Measurements from ENCODE around the gene CARD14. TPM values are rescaled to one million over a fixed set of nuclear protein-coding genes. Genes with fewer than 3 reads are reported as not detected.

CARD14 gene
- total and polyA plus RNA-seq, 2 experiments from 2014 or later, result 0.08 to 0.52 TPM

Small RNA genes lying within 50 kb of the gene (small RNA-seq; reads per million reads assigned to genes)
- not detected for gene AC087741.2 (ENCODE audit: low replicate concordance)

Other genes starting within 250 kb of the CARD14 start
- 93.5 and 104 TPM in 2 replicates for gene TBC1D16, start 134.2 kb upstream of the CARD14 start, total RNA-seq (2014; rRNA removed; shearing (Covaris generic))
- 15.2 and 16.7 TPM in 2 replicates for gene TBC1D16, start 134.2 kb upstream of the CARD14 start, polyA plus RNA-seq (2016; fragmentation: Nextera tagmentation; extraction: Ambion mirVana)
- gene CCDC40, start 133.4 kb upstream of the CARD14 start, total RNA-seq (2014; rRNA removed; shearing (Covaris generic)), result 7.1 and 8.1 TPM in 2 replicates
- gene CCDC40, start 133.4 kb upstream of the CARD14 start, polyA plus RNA-seq (2016; fragmentation: Nextera tagmentation; extraction: Ambion mirVana), result 6.7 and 7.6 TPM in 2 replicates
- 77.4 and 98.1 TPM in 2 replicates for gene GAA, start 68.4 kb upstream of the CARD14 start, total RNA-seq (2014; rRNA removed; shearing (Covaris generic))
- 72.5 and 73.9 TPM in 2 replicates for gene GAA, start 68.4 kb upstream of the CARD14 start, polyA plus RNA-seq (2016; fragmentation: Nextera tagmentation; extraction: Ambion mirVana)
- 146 and 168 TPM in 2 replicates for gene EIF4A3, start 22.9 kb upstream of the CARD14 start, total RNA-seq (2014; rRNA removed; shearing (Covaris generic))
- gene EIF4A3, start 22.9 kb upstream of the CARD14 start, polyA plus RNA-seq (2016; fragmentation: Nextera tagmentation; extraction: Ambion mirVana), result 147 and 156 TPM in 2 replicates
- gene SGSH, start 50.3 kb downstream of the CARD14 start, total RNA-seq (2014; rRNA removed; shearing (Covaris generic)), result 9.6 and 26.9 TPM in 2 replicates
- gene SGSH, start 50.3 kb downstream of the CARD14 start, polyA plus RNA-seq (2016; fragmentation: Nextera tagmentation; extraction: Ambion mirVana), result 17.5 and 18.6 TPM in 2 replicates
- 16.1 and 23.0 TPM in 2 replicates for gene SLC26A11, start 50.4 kb downstream of the CARD14 start, total RNA-seq (2014; rRNA removed; shearing (Covaris generic))
- 10.8 and 10.9 TPM in 2 replicates for gene SLC26A11, start 50.4 kb downstream of the CARD14 start, polyA plus RNA-seq (2016; fragmentation: Nextera tagmentation; extraction: Ambion mirVana)
- 52.5 and 67.2 TPM in 2 replicates for gene RNF213, start 90.8 kb downstream of the CARD14 start, total RNA-seq (2014; rRNA removed; shearing (Covaris generic))
- 21.2 and 21.9 TPM in 2 replicates for gene RNF213, start 90.8 kb downstream of the CARD14 start, polyA plus RNA-seq (2016; fragmentation: Nextera tagmentation; extraction: Ambion mirVana)
- gene ENDOV, start 245.1 kb downstream of the CARD14 start, total RNA-seq (2014; rRNA removed; shearing (Covaris generic)), result 10.2 and 11.5 TPM in 2 replicates
- 16.0 and 16.1 TPM in 2 replicates for gene ENDOV, start 245.1 kb downstream of the CARD14 start, polyA plus RNA-seq (2016; fragmentation: Nextera tagmentation; extraction: Ambion mirVana)